Measurements from ENCODE around the gene CHSY1. TPM values are rescaled to one million over a fixed set of nuclear protein-coding genes. Genes with fewer than 3 reads are reported as not detected.
A peak's percentile ranks its signal among the peaks of the same experiment; 100 is the strongest.

The CHSY1 gene
- total RNA-seq, 2 experiments from 2014 or later, result 32.5 to 39.6 TPM

DNA sequence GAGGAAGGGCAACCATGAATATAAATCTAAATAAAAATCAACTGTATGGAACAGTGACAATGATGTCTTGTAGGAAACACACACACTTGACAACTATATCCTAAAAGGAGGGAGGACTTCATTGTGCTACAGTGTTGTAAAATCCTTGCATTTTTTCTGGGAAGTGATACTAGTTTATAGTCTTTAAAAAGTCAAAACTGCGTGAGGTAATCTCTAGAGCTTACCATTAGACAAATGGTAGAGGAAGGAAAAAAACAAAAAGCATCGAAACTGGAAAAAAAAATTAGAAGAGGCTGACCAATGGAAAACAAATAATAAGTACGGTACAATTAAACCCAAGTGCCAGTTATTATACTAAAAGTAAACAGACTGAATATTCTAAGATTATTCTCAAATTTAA lies 38.7 kb downstream of the CHSY1 start:
- no peak overlapping the region for H3K27ac Mint-ChIP-seq
- no peak for DNase-seq
- no peak overlapping the region for H3K4me3 Mint-ChIP-seq
- H3K36me3 Mint-ChIP-seq (ENCODE audit: low read depth), result peaks cover 36% of the 10 kb centered on the region
- no peaks in the 10 kb centered on the region for H3K27me3 Mint-ChIP-seq
- ChIA-PET POLR2A (interaction anchor here (0.5 kb wide), 1 partner anchor 35 kb away, joined by 5 read pairs; no protein-coding TSS in a partner anchor), CTCF (interaction anchor here (1.0 kb wide), 1 partner anchor 16 kb away, joined by 3 read pairs; no protein-coding TSS in a partner anchor)
- peaks cover 72% of the 10 kb centered on the region for H3K4me1 Mint-ChIP-seq
- no peaks in the 10 kb centered on the region for H3K9me3 Mint-ChIP-seq

DNA sequence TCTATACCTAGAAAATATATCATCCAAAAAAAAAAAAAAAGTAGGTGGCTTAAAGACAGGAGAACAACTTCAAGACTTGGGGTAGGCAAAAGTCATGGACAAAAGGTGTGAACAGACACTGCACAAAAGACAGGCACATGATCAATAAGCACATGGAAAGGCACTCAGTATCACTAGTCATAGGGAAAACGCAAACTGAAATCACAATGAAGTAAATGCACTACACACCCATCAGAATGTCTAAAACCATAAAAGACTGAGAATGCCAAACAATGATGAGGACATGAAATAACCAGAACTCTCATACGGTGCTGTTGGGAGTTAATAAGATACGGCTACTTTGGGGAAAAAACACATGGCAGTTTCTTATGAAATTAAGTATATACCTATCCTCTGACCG lies 40.0 kb downstream of the CHSY1 start:
- Mint-ChIP-seq H3K4me3 (no peak overlapping the region), H3K36me3 (ENCODE audit: low read depth) (peaks cover 31% of the 10 kb centered on the region), H3K9me3 (no peaks in the 10 kb centered on the region), H3K27ac (no peak overlapping the region), H3K27me3 (no peaks in the 10 kb centered on the region), H3K4me1 (peaks cover 75% of the 10 kb centered on the region)
- POLR2A ChIA-PET, result no interaction called here
- CTCF ChIA-PET, result interaction anchor here (1.5 kb wide), 1 partner anchor 10 kb away, joined by 7 read pairs; no protein-coding TSS in a partner anchor
- DNase-seq, result no peak

DNA sequence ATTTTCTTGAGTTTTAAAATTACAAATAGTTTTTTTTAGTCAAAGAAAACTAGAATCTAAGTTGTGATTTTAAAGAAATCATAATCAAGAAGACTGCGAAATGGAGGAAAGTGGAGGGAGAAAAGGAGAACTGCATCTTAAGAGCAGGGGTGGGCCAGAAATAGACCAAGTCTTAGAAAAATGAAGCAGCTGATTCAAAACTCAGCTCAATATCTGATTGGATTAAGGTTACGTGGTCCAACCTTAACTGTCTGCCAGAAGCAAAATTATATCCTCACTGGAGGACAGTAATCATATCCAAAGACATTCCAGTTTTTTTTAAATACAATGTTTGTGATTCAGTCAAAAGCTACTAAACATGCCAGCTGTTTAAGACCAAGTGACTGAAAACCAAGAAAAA lies 41.4 kb downstream of the CHSY1 start:
- Mint-ChIP-seq H3K4me1 (peaks cover 80% of the 10 kb centered on the region), H3K36me3 (ENCODE audit: low read depth) (peaks cover 28% of the 10 kb centered on the region), H3K27me3 (no peaks in the 10 kb centered on the region), H3K4me3 (no peak overlapping the region), H3K27ac (no peak overlapping the region), H3K9me3 (no peaks in the 10 kb centered on the region)
- POLR2A ChIA-PET, result no interaction called here
- CTCF ChIA-PET, result interaction anchor here (1.5 to 1.9 kb wide), 2 partner anchors 11 to 41 kb away, joined by 4 to 7 read pairs; partner anchors contain the start of gene CHSY1
- no peak for DNase-seq

DNA sequence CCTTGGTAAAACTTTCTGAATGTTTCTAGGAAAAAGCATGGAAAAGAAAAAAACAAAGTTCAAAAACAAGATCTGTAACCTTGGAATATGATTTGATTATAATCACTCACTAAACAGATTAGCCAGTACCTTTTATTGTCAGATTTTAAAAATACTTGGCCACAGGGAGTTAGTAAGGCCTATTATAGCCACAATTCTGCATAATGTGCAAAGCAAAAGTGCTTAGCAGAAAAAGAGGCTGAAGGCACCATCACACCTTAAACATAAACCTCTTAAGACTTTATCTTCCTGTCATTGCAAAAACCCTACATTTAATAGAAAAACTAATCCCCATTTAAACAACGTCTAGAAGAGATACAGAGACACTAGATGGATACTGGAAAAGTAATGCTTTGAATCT lies 41.8 kb downstream of the CHSY1 start:
- Mint-ChIP-seq H3K36me3 (ENCODE audit: low read depth) (peaks cover 32% of the 10 kb centered on the region), H3K9me3 (no peaks in the 10 kb centered on the region), H3K4me1 (peaks cover 82% of the 10 kb centered on the region), H3K27me3 (no peaks in the 10 kb centered on the region), H3K27ac (no peak overlapping the region), H3K4me3 (no peak overlapping the region)
- no peak for DNase-seq
- CTCF ChIA-PET, result interaction anchor here (1.9 kb wide), 1 partner anchor 42 kb away, joined by 4 read pairs; the partner anchor contains the start of gene CHSY1
- POLR2A ChIA-PET, result no interaction called here

DNA sequence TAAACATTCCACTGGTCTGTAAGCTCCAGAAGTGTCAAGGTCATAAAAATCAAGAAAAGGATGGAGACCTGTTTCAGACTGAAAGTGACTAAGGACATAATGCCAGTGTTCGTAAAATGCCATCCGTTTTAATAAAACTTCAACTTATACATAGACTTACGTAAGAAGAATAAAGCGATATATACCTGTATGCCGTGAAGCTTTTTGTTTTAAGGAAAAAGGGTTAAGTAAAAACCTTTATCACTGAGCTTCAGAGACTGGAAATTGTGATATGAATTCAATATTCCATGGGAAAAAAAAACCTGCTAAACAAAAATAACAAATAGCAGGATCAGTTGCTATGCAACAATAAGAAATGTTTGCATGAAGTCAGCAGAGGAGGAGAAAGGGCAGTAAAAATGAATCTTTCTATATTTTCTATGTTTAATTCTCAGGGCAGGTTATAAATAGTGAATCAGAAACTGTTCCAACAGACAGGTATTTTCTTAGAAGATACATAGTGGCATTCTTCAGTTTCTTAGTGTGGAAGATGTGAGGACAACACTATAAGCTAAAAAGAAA lies 42.5 kb downstream of the CHSY1 start:
- no peak overlapping the region for H3K4me3 Mint-ChIP-seq
- peaks cover 31% of the 10 kb centered on the region for H3K36me3 Mint-ChIP-seq (ENCODE audit: low read depth)
- ChIA-PET CTCF (interaction anchor here (0.6 to 1.9 kb wide), 3 partner anchors 42 to 119 kb away, joined by 3 to 4 read pairs (median 3); partner anchors contain the start of gene CHSY1), POLR2A (no interaction called here)
- no peaks in the 10 kb centered on the region for H3K9me3 Mint-ChIP-seq
- no peaks in the 10 kb centered on the region for H3K27me3 Mint-ChIP-seq
- DNase-seq, result no peak
- H3K4me1 Mint-ChIP-seq, result peaks cover 85% of the 10 kb centered on the region
- no peak overlapping the region for H3K27ac Mint-ChIP-seq

DNA sequence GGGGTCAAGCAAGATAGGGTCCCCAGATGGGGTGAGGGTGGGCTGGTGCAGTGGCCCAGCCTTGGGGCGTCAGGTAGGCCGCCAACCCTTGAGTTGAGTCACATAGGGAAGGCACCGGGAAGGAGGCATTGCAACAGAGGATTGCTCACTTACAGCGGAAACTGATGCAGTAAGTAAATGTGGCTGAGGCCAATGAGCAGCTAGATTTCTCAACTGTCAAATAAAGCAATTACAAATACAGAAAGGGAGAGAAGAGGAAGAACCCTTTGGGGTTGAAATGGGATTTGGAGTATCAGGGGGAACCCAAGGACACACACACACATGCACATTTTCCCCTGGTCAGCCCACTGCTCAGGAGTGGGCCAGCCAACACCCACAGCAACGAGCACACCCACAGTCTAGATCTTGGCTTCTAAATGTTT lies 44.0 kb downstream of the CHSY1 start:
- H3K4me1 Mint-ChIP-seq, result peaks cover 83% of the 10 kb centered on the region
- H3K9me3 Mint-ChIP-seq, result no peaks in the 10 kb centered on the region
- no peak overlapping the region for H3K4me3 Mint-ChIP-seq
- POLR2A ChIA-PET, result no interaction called here
- CTCF ChIA-PET, result interaction anchor here (0.6 to 0.9 kb wide), 2 partner anchors 8 to 44 kb away, joined by 3 read pairs; partner anchors contain the start of gene CHSY1
- DNase-seq, result no peak
- peaks cover 26% of the 10 kb centered on the region for H3K36me3 Mint-ChIP-seq (ENCODE audit: low read depth)
- H3K27ac Mint-ChIP-seq, result no peak overlapping the region
- H3K27me3 Mint-ChIP-seq, result no peaks in the 10 kb centered on the region

DNA sequence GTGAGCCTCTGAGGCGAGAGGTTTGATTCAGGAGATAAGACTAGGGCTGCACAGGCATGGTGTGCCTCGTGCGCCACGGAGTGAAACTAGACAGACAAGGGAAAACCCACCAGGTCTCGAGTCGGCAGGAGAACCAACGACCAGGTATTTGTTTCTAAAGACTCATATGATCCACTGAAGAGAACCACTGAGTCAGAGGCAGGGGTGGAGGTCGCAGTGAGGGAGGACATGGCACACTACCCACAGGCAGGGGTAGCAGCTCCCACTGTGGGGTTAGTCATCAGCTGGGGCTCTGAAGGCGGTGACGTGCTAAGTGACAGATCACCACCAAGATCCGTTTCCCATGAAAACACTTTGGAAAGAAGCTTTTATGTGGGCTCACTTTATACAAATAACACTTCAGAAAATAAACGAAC lies 45.7 kb downstream of the CHSY1 start:
- CTCF ChIA-PET, result interaction anchor here (0.6 to 1.5 kb wide), 6 partner anchors 9 to 118 kb away, joined by 3 to 5 read pairs (median 3); no protein-coding TSS in a partner anchor
- H3K27me3 Mint-ChIP-seq, result no peaks in the 10 kb centered on the region
- H3K4me3 Mint-ChIP-seq, result peak overlapping the region; percentile 69
- H3K9me3 Mint-ChIP-seq, result no peaks in the 10 kb centered on the region
- peaks cover 83% of the 10 kb centered on the region for H3K4me1 Mint-ChIP-seq
- peak overlapping the region; percentile 91 for H3K27ac Mint-ChIP-seq
- H3K36me3 Mint-ChIP-seq (ENCODE audit: low read depth), result peaks cover 17% of the 10 kb centered on the region
- DNase-seq, result peak; percentile 72
- POLR2A ChIA-PET, result interaction anchor here (0.6 to 0.7 kb wide), 2 partner anchors 38 to 114 kb away, joined by 3 read pairs; no protein-coding TSS in a partner anchor

DNA sequence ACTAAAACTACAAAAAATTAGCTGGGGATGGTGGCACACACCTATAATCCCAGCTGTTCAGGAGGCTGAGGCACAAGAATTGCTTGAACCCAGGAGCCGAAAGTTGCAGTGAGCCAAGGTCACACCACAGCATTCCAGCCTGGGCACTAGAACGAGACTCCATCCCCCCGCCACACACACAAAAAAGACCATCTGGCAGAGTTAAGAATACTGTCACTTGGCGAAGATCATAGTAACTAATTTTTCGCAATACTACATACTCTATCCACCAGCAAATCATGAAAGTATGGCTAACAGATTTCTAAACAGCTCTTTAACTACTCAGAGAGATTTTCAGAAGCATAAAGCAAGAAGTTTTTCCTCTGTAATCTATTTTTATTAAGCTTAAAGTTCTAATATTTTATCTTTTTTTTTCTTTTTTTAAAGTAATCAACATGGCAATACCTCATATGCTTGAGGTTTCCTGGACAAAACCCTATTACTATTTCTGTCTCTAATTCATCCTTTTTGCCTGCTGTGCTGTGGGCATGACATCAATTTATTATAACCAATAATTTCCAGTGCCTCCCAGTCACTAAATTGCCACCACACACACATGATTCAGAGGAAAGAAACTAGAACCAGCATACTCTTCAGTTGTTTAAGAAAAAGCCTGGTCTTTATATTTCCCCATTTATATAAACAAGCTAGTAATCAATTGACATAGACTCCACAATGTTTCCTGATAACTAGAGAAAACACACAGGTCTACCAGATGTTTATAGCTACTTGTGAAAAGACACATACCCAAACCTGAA lies 46.9 kb downstream of the CHSY1 start:
- POLR2A ChIA-PET, result no interaction called here
- CTCF ChIA-PET, result interaction anchor here (0.9 to 1.5 kb wide), 8 partner anchors 10 to 53 kb away, joined by 3 to 6 read pairs (median 3); no protein-coding TSS in a partner anchor
- H3K27ac Mint-ChIP-seq, result peak overlapping the region; percentile 91
- H3K36me3 Mint-ChIP-seq (ENCODE audit: low read depth), result peaks cover 15% of the 10 kb centered on the region
- H3K4me3 Mint-ChIP-seq, result peak overlapping the region; percentile 69
- no peaks in the 10 kb centered on the region for H3K27me3 Mint-ChIP-seq
- DNase-seq, result no peak
- no peaks in the 10 kb centered on the region for H3K9me3 Mint-ChIP-seq
- peaks cover 86% of the 10 kb centered on the region for H3K4me1 Mint-ChIP-seq

DNA sequence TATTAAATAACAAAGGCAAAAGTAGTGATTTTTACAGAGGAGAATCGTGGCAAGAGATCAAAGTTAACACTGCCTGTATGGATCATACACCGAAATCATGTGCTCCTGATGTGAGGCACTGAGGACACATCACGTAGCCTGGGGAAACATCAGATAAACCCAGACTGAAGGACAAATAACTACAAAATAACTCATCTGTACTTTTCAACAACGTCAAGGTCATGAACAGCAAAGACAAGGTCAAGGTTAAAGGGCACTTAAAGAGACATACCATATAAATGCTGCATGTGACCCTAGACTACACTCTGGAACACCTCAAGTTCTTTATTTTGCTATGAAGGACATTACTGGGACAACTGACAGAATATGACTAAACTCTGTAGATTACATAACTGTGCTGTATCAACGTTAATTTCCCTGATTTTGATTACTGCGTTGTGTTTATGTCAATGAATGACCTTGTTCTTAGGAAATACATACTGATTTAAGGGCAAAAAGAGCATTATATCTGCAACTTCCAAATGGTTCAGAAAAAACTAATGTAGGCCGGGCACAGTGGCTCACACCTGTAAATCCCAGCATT lies 48.1 kb downstream of the CHSY1 start:
- Mint-ChIP-seq H3K9me3 (no peaks in the 10 kb centered on the region), H3K4me3 (no peak overlapping the region), H3K36me3 (ENCODE audit: low read depth) (peaks cover 16% of the 10 kb centered on the region), H3K27me3 (no peaks in the 10 kb centered on the region), H3K4me1 (peaks cover 87% of the 10 kb centered on the region), H3K27ac (peak overlapping the region; percentile 58)
- ChIA-PET CTCF (interaction anchor here (1.0 kb wide), 1 partner anchor 42 kb away, joined by 3 read pairs; no protein-coding TSS in a partner anchor), POLR2A (no interaction called here)
- no peak for DNase-seq

DNA sequence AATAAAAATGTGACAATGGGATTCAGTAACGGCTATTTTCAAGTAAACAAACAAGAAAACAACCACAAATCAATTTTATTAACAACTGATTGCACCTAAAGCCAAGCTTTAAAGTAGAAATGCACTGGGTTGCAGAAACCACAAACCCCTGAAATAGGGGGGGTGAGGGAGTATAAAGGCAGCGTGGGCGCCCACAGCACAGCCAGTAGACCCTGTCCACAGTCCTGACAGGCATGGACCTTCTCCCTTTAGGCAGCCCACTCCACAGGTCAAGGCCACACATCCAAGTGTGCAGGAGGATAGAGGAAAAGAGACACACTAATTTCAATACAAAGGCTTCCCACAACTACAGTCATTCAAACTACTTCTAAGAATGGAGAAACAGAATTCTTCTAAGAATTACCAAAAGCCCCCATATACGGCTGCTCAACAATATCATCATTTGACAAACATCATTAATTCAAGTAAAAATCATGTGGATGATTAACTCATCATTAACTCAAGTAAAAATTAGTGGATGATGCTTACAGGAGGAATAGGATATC lies 48.7 kb downstream of the CHSY1 start:
- CTCF ChIA-PET, result no interaction called here
- POLR2A ChIA-PET, result no interaction called here
- H3K9me3 Mint-ChIP-seq, result no peaks in the 10 kb centered on the region
- no peak overlapping the region for H3K4me3 Mint-ChIP-seq
- H3K4me1 Mint-ChIP-seq, result peaks cover 92% of the 10 kb centered on the region
- H3K27ac Mint-ChIP-seq, result peak overlapping the region; percentile 58
- no peak for DNase-seq
- H3K36me3 Mint-ChIP-seq (ENCODE audit: low read depth), result peaks cover 21% of the 10 kb centered on the region
- no peaks in the 10 kb centered on the region for H3K27me3 Mint-ChIP-seq

DNA sequence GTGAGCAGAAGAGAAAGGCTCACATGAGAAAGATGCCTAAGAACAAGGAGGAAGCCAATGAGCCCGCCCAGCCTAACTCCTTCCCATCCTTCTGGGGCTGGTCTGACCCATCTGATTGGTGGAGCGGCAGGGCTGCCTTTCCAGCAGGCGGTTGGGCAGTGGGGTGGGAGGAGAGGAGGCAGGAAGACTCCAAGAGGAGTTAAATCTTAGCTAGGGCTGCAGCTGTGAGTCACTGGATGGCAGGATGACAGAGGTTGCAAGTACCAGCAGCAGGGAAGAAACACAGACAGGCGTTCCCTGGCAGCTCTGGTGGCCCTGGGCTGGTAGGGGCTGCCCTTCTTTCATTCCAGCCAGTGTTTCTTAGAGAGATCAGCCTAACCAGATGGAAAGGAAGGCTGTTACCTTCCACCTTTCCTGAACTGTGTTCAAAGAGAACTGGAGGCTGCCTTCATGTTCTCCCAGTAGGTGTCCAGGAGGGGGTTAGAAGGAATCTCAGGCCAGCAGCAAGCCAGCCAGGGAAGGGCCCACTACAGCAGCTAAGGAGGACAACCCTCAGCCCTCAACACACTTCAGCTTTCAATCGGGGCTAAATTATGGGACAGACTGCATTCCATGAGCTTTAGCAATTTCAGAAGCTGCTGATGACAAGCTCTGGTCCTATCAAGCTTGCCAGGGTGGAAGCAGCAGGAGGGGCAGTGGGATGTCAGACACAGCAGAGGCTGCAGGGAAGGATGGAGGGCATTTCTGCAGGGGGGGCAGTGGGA lies 50.3 kb downstream of the CHSY1 start:
- no peaks in the 10 kb centered on the region for H3K27me3 Mint-ChIP-seq
- no peak overlapping the region for H3K4me3 Mint-ChIP-seq
- ChIA-PET CTCF (no interaction called here), POLR2A (no interaction called here)
- H3K9me3 Mint-ChIP-seq, result no peaks in the 10 kb centered on the region
- no peak for DNase-seq
- peak overlapping the region; percentile 62 for H3K27ac Mint-ChIP-seq
- peaks cover 20% of the 10 kb centered on the region for H3K36me3 Mint-ChIP-seq (ENCODE audit: low read depth)
- peaks cover 88% of the 10 kb centered on the region for H3K4me1 Mint-ChIP-seq

DNA sequence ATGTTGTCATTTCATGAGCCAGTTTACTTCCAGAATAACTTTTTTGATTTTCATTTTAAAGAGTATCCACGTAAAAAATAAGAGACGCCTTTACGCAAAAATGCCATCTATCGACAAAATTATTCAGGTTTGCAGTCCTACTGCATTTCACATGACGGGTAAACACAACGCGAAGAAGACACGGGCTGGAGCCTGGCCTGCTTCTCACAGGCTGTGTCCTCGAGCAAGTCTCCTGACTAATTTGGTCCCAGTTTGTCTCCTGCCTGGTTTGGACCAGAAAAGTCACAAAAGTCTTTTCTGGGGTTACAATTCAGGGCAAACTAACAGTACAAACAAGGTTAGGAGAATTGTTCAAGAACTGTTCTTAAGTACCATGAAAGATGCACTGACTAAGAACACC lies 51.7 kb downstream of the CHSY1 start:
- POLR2A ChIA-PET, result interaction anchor here (0.9 kb wide), 1 partner anchor 44 kb away, joined by 3 read pairs; no protein-coding TSS in a partner anchor
- CTCF ChIA-PET, result interaction anchor here (1.2 kb wide), 1 partner anchor 110 kb away, joined by 3 read pairs; no protein-coding TSS in a partner anchor
- Mint-ChIP-seq H3K9me3 (no peaks in the 10 kb centered on the region), H3K27ac (peak overlapping the region; percentile 86), H3K4me3 (peak overlapping the region; percentile 48), H3K4me1 (peaks cover 86% of the 10 kb centered on the region), H3K27me3 (no peaks in the 10 kb centered on the region), H3K36me3 (ENCODE audit: low read depth) (peaks cover 15% of the 10 kb centered on the region)
- no peak for DNase-seq

All from activated CD4-positive, alpha-beta T cell treated with anti-CD3 and anti-CD28 coated beads, Interleukin-2, amount 10 ng/mL, durations not matched to agents 7 days and 5 days (primary cell).